Mucosa of descending colon (tissue), 3 donors: ENCODE measurements around the gene SLC1A5. TPM values are rescaled to one million over a fixed set of nuclear protein-coding genes. Genes with fewer than 3 reads are reported as not detected.

ENCODE experiments used
- ATAC-seq: fragments of 200-7000 bp; cut with Tn5 transposase; one replicate; pipeline ENCODE4 v1.9.1; 2020; ENCODE audit warnings: mild to moderate bottlenecking, moderate library complexity
- DNase-seq, 3 donors: peaks; one replicate each; pipeline ENCODE4 v3.0.0-alpha.2; 2020
- H3K36me3 ChIP-seq: fragments of 200-600 bp; one replicate; pipeline ENCODE4 v1.8.0; 2021; ENCODE audit warnings: low read depth, mild to moderate bottlenecking
- H3K4me1 ChIP-seq: fragments of 200-600 bp; one replicate; pipeline ENCODE4 v1.8.0; 2021; ENCODE audit warnings: low read depth, mild to moderate bottlenecking
- H3K4me3 ChIP-seq: fragments of 200-600 bp; one replicate; pipeline ENCODE4 v1.8.0; 2021; ENCODE audit warnings: mild to moderate bottlenecking
- H3K9me3 ChIP-seq: fragments of 200-600 bp; one replicate; pipeline ENCODE4 v1.8.0; 2021; ENCODE audit warnings: mild to moderate bottlenecking
- CTCF ChIP-seq: fragments of 200-600 bp; IDR thresholded peaks from one replicate; pipeline ENCODE4 v1.8.0; 2022; ENCODE audit warnings: antibody characterized with exemption, mild to moderate bottlenecking
- intact Hi-C, 2 donors: fragments of 100-400 bp; cut with DNase I in 1 of 2; cut with micrococcal nuclease in 1 of 2; formaldehyde crosslinking; loops; one replicate each; pipeline versions ENCODE4 v1.11.0 to v1.11.1; 2022; cut with DNase I, micrococcal nuclease
- total RNA-seq, 3 donors: library from RNA; stranded (reverse); fragmentation: NEBNext Ultra II Directional in 2 of 3; extraction: Animal tissue kit (Norgen Biotek cat#: 25700) in 2 of 3; gene quantifications; one replicate each; pipeline versions ENCODE4 v1.2.1 to v1.2.4, GENCODE V29; 2021 to 2023
- donor health status: DM: no; HTN: no; CAD: no; lungs with moderate emphysema.
- donor health status: DM: no; HTN: no; CAD: no.
- donor health status: DM: no; HTN: yes; CAD: no.

The SLC1A5 gene
- total RNA-seq, 3 donors from 2014 or later = 54.7 to 101 (median 89.2) TPM

GRCh38 chr19:46786236-46787039 is 2.0 kb downstream of the SLC1A5 start:
- Histone ChIP-seq H3K36me3 (no peaks in the 10 kb centered on the region), H3K4me3 (peak overlapping the region; percentile 69), H3K4me1 (peaks cover 30% of the 10 kb centered on the region), H3K9me3 (no peaks in the 10 kb centered on the region)
- no peak for TF ChIP-seq CTCF
- ATAC-seq (peak; percentile 63), DNase-seq (peak; percentile 78 to 84 (median 78))
- intact Hi-C loops = no loop called here

- Histone ChIP-seq H3K9me3 (no peaks in the 10 kb centered on the region), H3K4me3 (no peak overlapping the region), H3K36me3 (no peaks in the 10 kb centered on the region), H3K4me1 (peaks cover 30% of the 10 kb centered on the region)
- intact Hi-C loops = no loop called here
- ATAC-seq = no peak
- no peak for TF ChIP-seq CTCF
- DNase-seq = no peak
Measured at GRCh38 chr19:46785980-46786235, 2.5 kb downstream of the SLC1A5 start.

GRCh38 chr19:46785054-46785979 is 3.1 kb downstream of the SLC1A5 start:
- intact Hi-C loops = no loop called here
- Histone ChIP-seq H3K9me3 (no peaks in the 10 kb centered on the region), H3K4me1 (peaks cover 30% of the 10 kb centered on the region), H3K36me3 (no peaks in the 10 kb centered on the region), H3K4me3 (no peak overlapping the region)
- no peak for TF ChIP-seq CTCF
- DNase-seq (no peak), ATAC-seq (no peak)

- Histone ChIP-seq H3K9me3 (no peaks in the 10 kb centered on the region), H3K4me3 (no peak overlapping the region), H3K4me1 (peaks cover 30% of the 10 kb centered on the region), H3K36me3 (no peaks in the 10 kb centered on the region)
- TF ChIP-seq CTCF = no peak
- peak; percentile 71 for ATAC-seq
- intact Hi-C loops = no loop called here
- DNase-seq = peak; percentile 86 to 90 (median 88)
Measured at GRCh38 chr19:46784262-46785053, 3.9 kb downstream of the SLC1A5 start.

- no peak overlapping the region for H3K4me3 ChIP-seq
Measured at GRCh38 chr19:46783670-46784069, 4.7 kb downstream of the SLC1A5 start.

More at GRCh38 chr19:46783670-46784069, 4.7 kb downstream of the SLC1A5 start:
- H3K9me3 ChIP-seq = no peaks in the 10 kb centered on the region
- intact Hi-C loops = no loop called here
- no peak for TF ChIP-seq CTCF
- H3K4me1 ChIP-seq = peaks cover 30% of the 10 kb centered on the region
- DNase-seq = no peak
- no peak for ATAC-seq
- no peaks in the 10 kb centered on the region for H3K36me3 ChIP-seq
